Smooth muscle cell (in vitro differentiated cells): ENCODE data around the gene NUAK2. TPM values are rescaled to one million over a fixed set of nuclear protein-coding genes. Genes with fewer than 3 reads are reported as not detected.

Experiments used
- DNase-seq: peaks from one replicate; lab custom pipeline; 2025; ENCODE audit not compliant: unreplicated experiment; lab: John Stamatoyannopoulos, UW
- H2AFZ ChIP-seq: fragments of 200-600 bp; sonication (generic); 2 replicates; pipeline ENCODE4 v1.6.0; 2016; ENCODE audit warnings: antibody characterized with exemption, low read depth, mild to moderate bottlenecking
- H3F3A ChIP-seq: fragments of 200-600 bp; sonication (generic); 2 replicates; pipeline ENCODE4 v1.6.0; 2017; ENCODE audit warnings: antibody characterized with exemption, low read depth
- H3K27ac ChIP-seq: fragments of 200-600 bp; sonication (generic); 2 replicates; pipeline ENCODE4 v1.5.1; 2016; ENCODE audit warnings: low read depth, mild to moderate bottlenecking
- H3K27me3 ChIP-seq: fragments of 200-600 bp; sonication (generic); 2 replicates; pipeline ENCODE4 v1.6.1; 2016; ENCODE audit warnings: low read depth, mild to moderate bottlenecking
- H3K36me3 ChIP-seq: fragments of 200-600 bp; sonication (generic); 2 replicates; pipeline ENCODE4 v1.5.1; 2016; ENCODE audit warnings: low read depth
- H3K4me1 ChIP-seq: fragments of 200-600 bp; sonication (generic); 2 replicates; pipeline ENCODE4 v1.5.1; 2016; ENCODE audit warnings: low read depth
- H3K4me2 ChIP-seq: fragments of 200-600 bp; sonication (generic); 2 replicates; pipeline ENCODE4 v1.6.0; 2016; ENCODE audit warnings: mild to moderate bottlenecking
- H3K4me3 ChIP-seq: fragments of 200-600 bp; sonication (generic); 2 replicates; pipeline ENCODE4 v1.5.1; 2016; ENCODE audit warnings: mild to moderate bottlenecking
- H3K79me2 ChIP-seq: fragments of 200-600 bp; sonication (generic); 2 replicates; pipeline ENCODE4 v1.6.0; 2016; ENCODE audit warnings: low read depth, mild to moderate bottlenecking
- H3K9ac ChIP-seq: fragments of 200-600 bp; sonication (generic); 2 replicates; pipeline ENCODE4 v1.6.0; 2016; ENCODE audit warnings: low read depth
- H3K9me3 ChIP-seq: fragments of 200-600 bp; sonication (generic); replicated peaks from 2 replicates; pipeline ENCODE4 v1.5.1; 2016; ENCODE audit warnings: low read depth
- H4K20me1 ChIP-seq: fragments of 200-600 bp; sonication (generic); 2 replicates; pipeline ENCODE4 v1.6.0; 2016; ENCODE audit warnings: low read depth
- CTCF ChIP-seq: fragments of 200-600 bp; sonication (generic); IDR thresholded peaks from 2 replicates; pipeline ENCODE4 v1.5.1; 2017; ENCODE audit warnings: borderline replicate concordance, mild to moderate bottlenecking, antibody characterized with exemption; ENCODE audit not compliant: insufficient read depth, poor library complexity, severe bottlenecking
- WGBS: methylation state at CpG from one replicate; pipeline ENCODE4 v1.1.7; 2016; ENCODE audit warnings: low lambda C conversion rate; 5-methylcytosine and 5-hydroxymethylcytosine counted together
- polyA plus RNA-seq: library from polyadenylated mRNA; unstranded; fragments of >200 nt; fragmentation: Nextera tagmentation; extraction: Ambion mirVana; gene quantifications from 2 replicates; pipeline ENCODE4 v1.2.1, GENCODE V29; 2016
- total RNA-seq: library from RNA; depleted of rRNA; stranded (reverse); fragments of >200 nt; gene quantifications from 2 replicates; pipeline ENCODE4 v1.2.3, GENCODE V29; 2014

Gene NUAK2
- total and polyA plus RNA-seq, 2 experiments from 2014 or later, result 11.3 to 15.8 TPM

GRCh38 chr1:205329719-205330118 lies 8.2 kb upstream of the NUAK2 start:
- Histone ChIP-seq H3K79me2 (no peaks in the 10 kb centered on the region), H3K4me2 (no peak overlapping the region), H2AFZ (no peak overlapping the region), H3K9me3 (no peaks in the 10 kb centered on the region), H3K9ac (no peak overlapping the region), H3K27me3 (peaks cover 4% of the 10 kb centered on the region), H3K36me3 (no peaks in the 10 kb centered on the region), H4K20me1 (no peaks in the 10 kb centered on the region), H3K4me1 (peaks cover 5% of the 10 kb centered on the region), H3K4me3 (no peak overlapping the region), H3F3A (no peaks in the 10 kb centered on the region), H3K27ac (no peak overlapping the region)
- 96% methylated on average over 5 of the region's 5 CpGs for WGBS
- no peak for TF ChIP-seq CTCF
- no peak for DNase-seq

- Histone ChIP-seq H4K20me1 (no peaks in the 10 kb centered on the region), H3K27me3 (no peaks in the 10 kb centered on the region), H3K9ac (no peak overlapping the region), H3K27ac (no peak overlapping the region), H3K4me3 (no peak overlapping the region), H3K4me1 (peaks cover 5% of the 10 kb centered on the region), H3K4me2 (no peak overlapping the region), H3K79me2 (no peaks in the 10 kb centered on the region), H3F3A (no peaks in the 10 kb centered on the region), H3K36me3 (no peaks in the 10 kb centered on the region), H3K9me3 (no peaks in the 10 kb centered on the region), H2AFZ (no peak overlapping the region)
- TF ChIP-seq CTCF, result no peak
- DNase-seq, result no peak
- 71% methylated on average over 4 of the region's 4 CpGs for WGBS
These were observed 6.9 kb upstream of the NUAK2 start for GRCh38 chr1:205328476-205328875.

- WGBS, result 76% methylated on average over 11 of the region's 11 CpGs
- H3K27me3 ChIP-seq, result no peaks in the 10 kb centered on the region
- H3F3A ChIP-seq, result no peaks in the 10 kb centered on the region
- peaks cover 5% of the 10 kb centered on the region for H3K4me1 ChIP-seq
- H3K4me2 ChIP-seq, result no peak overlapping the region
- H3K4me3 ChIP-seq, result no peak overlapping the region
- H3K79me2 ChIP-seq, result no peaks in the 10 kb centered on the region
- H4K20me1 ChIP-seq, result no peaks in the 10 kb centered on the region
- DNase-seq, result no peak
- H3K36me3 ChIP-seq, result no peaks in the 10 kb centered on the region
- H2AFZ ChIP-seq, result no peak overlapping the region
- no peaks in the 10 kb centered on the region for H3K9me3 ChIP-seq
- H3K9ac ChIP-seq, result no peak overlapping the region
- TF ChIP-seq CTCF, result no peak
- H3K27ac ChIP-seq, result peak overlapping the region; percentile 47
These were observed 5.4 kb upstream of the NUAK2 start for GRCh38 chr1:205326812-205327466.

- Histone ChIP-seq H3K4me2 (peak overlapping the region; percentile 60), H3K79me2 (peaks cover 8% of the 10 kb centered on the region), H3K9me3 (no peaks in the 10 kb centered on the region), H3F3A (no peaks in the 10 kb centered on the region), H3K36me3 (no peaks in the 10 kb centered on the region), H3K27ac (peak overlapping the region; percentile 53), H3K4me3 (no peak overlapping the region), H3K27me3 (no peaks in the 10 kb centered on the region), H4K20me1 (peaks cover 10% of the 10 kb centered on the region), H3K4me1 (peaks cover 10% of the 10 kb centered on the region), H3K9ac (no peak overlapping the region), H2AFZ (no peak overlapping the region)
- WGBS, result 43% methylated on average over 6 of the region's 6 CpGs
- DNase-seq, result peak; percentile 32
- TF ChIP-seq CTCF, result peak; percentile 72
These were observed 3.9 kb upstream of the NUAK2 start for GRCh38 chr1:205325334-205325884.
